GM19025 (cell line): ENCODE results near the gene LEFTY2.
"Not testable (repeated sequence)": the region's sequence is repeated elsewhere in the genome, so short reads cannot be mapped to it uniquely, and the experiment has no call there.

Experiments used
- ATAC-seq: cut with Tn5 transposase; IDR thresholded peaks from one replicate; pipeline ENCODE4 v1.9.1; 2021; ENCODE audit warnings: mild to moderate bottlenecking, low read depth, moderate library complexity; ENCODE audit not compliant: unreplicated experiment

Gene LEFTY2

GRCh38 chr1:225908773-225909172 lies 32.2 kb downstream of the LEFTY2 start:
- ATAC-seq, result no peak

- no peak for ATAC-seq
Observed at GRCh38 chr1:225908013-225908640, 32.9 kb downstream of the LEFTY2 start.

- no peak for ATAC-seq
Observed at GRCh38 chr1:225907341-225907740, 33.7 kb downstream of the LEFTY2 start.

GRCh38 chr1:225906467-225906866 lies 34.6 kb downstream of the LEFTY2 start:
- no peak for ATAC-seq

- no peak for ATAC-seq
Observed at GRCh38 chr1:225903623-225904022, 37.4 kb downstream of the LEFTY2 start.

GRCh38 chr1:225899044-225899925 lies 41.7 kb downstream of the LEFTY2 start:
- no peak for ATAC-seq

GRCh38 chr1:225897595-225898514 lies 43.2 kb downstream of the LEFTY2 start:
- ATAC-seq, result no peak

GRCh38 chr1:225896937-225897549 lies 44.0 kb downstream of the LEFTY2 start:
- ATAC-seq, result peak; percentile 100

- no peak for ATAC-seq
Observed at GRCh38 chr1:225896494-225896893, 44.5 kb downstream of the LEFTY2 start.

- no peak for ATAC-seq
Observed at GRCh38 chr1:225892307-225892706, 48.7 kb downstream of the LEFTY2 start.

- no peak for ATAC-seq
Observed at GRCh38 chr1:225891229-225891972, 49.6 kb downstream of the LEFTY2 start.

GRCh38 chr1:225890346-225891228 lies 50.4 kb downstream of the LEFTY2 start:
- no peak for ATAC-seq

GRCh38 chr1:225889743-225890142 lies 51.3 kb downstream of the LEFTY2 start:
- ATAC-seq, result no peak

- no peak for ATAC-seq
Observed at GRCh38 chr1:225888898-225889601, 52.0 kb downstream of the LEFTY2 start, which contains the start of gene LEFTY1. Gene LEFTY1, minus strand, starts transcription at chr1:225889146. Its CDS starts 80 bp downstream, at chr1:225889066.

- no peak for ATAC-seq
Observed at GRCh38 chr1:225888289-225888897, 52.6 kb downstream of the LEFTY2 start.

- not testable (repeated sequence) for ATAC-seq
Observed at GRCh38 chr1:225887554-225888288, 53.3 kb downstream of the LEFTY2 start.

- no peak for ATAC-seq
Observed at GRCh38 chr1:225887030-225887314, 54.0 kb downstream of the LEFTY2 start.
